GM18858 (cell line): ENCODE results near the gene ZNF737.
"Not testable (repeated sequence)": the region's sequence is repeated elsewhere in the genome, so short reads cannot be mapped to it uniquely, and the experiment has no call there.

Source experiments
- ATAC-seq: cut with Tn5 transposase; IDR thresholded peaks from one replicate; pipeline ENCODE4 v1.9.1; 2021; ENCODE audit not compliant: unreplicated experiment

Gene ZNF737

DNA sequence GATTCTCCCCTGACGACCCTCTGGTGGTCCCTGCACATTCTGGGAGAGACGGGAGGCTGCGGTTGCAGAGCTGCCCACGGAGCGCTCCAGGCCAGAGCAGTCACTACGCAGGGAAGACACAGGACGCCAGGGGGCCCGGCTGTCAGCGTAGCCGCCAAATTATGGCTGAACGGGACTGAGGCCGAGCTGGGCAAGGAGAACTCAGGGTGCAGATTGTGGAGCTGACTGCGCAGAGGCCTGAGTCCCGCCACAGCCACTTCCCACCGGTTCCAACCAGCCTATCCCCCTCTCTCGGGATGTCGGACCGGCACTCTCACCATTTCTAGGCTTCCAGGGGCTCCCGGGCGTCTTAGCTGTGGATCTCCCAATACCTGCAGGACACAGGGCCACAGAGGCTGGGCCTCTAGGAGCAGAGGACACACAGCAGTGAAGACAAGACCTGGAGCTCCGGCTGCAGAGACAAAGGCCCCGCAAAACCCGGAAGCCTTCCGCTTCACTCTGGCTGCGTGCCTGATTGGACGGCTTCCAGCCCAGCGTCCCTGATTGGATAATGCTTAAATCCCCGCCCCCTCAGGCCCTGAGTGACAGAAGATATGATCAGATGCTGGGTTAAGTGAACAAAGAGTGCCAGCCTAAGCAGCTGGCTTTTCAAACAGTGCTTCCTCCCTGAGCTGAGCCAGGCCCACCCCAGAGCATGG, at the start of gene ZNF737:
Gene ZNF737 (minus strand): TSS at position 461 of the 698 bp plus-strand sequence. CDS start 141 bp downstream, at position 320.
- ATAC-seq = peak; percentile 88

GRCh38 chr19:20614971-20615370, 49.4 kb upstream of the ZNF737 start:
- not testable (repeated sequence) for ATAC-seq

GRCh38 chr19:20612711-20613316, 47.2 kb upstream of the ZNF737 start:
- no peak for ATAC-seq

- no peak for ATAC-seq
Measured at GRCh38 chr19:20611866-20612265, 46.3 kb upstream of the ZNF737 start.

DNA sequence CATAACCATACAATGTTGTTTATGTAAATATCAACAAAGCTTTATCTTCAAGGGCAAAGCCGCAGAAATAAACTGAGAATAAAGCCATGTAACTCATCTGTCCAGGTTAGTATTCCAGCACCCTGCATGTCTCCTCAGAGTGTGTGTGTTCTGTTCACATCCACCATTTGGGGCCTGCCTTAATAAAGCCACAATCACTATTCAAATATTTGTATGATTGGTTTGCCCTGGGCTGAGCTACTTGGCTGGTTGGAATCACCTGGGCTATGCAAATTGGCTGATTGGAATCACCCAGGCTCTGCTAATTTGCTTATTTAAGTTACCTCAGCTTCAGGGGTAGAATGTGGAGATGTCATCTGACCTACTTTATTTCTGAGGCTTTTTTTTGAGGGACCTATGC, 42.4 kb upstream of the ZNF737 start:
- no peak for ATAC-seq

GRCh38 chr19:20558571-20558970, 7.0 kb downstream of the ZNF737 start:
- no peak for ATAC-seq

DNA sequence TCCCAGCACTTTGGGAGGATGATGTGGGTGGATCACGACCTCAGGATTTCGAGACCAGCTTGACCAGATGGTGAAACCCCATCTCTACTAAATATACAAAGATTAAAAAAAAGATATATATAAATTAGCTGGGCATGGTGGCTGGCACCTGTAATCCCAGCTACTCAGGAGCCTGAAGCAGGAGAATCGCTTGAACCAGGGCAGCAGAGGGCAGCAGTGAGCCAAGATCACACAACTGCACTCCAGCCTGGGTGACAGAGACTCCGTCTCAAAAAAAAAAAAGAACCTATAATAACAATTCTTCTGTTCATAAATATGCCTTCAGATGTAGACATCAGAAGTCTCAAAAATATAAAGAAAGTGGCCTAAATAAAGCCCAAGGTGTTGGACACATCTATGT, 7.6 kb downstream of the ZNF737 start:
- ATAC-seq = no peak

DNA sequence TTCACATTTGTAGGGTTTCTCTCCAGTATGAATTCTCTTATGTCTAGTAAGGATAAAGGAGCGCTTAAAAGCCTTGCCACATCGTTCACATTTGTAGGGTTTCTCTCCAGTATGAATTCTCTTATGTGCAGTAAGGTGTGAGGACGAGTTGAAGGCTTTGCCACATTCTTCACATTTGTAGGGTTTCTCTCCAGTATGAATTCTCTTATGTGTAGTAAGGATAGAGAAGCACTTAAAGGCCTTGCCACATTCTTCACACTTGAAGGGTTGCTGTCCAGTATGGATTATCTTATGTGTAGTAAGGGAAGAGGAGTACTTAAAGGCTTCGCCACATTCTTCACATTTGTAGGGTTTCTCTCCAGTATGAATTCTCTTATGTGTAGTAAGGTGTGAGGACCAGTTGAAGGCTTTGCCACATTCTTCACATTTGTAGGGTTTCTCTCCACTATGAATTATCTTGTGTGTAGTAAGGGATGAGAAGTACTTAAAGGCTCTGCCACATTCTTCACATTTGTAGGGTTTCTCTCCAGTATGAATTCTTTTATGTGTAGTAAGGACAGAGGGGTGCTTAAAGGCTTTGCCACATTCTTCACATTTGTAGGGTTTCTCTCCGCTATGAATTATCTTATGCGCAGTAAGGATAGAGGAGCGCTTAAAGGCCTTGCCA, 20.8 kb downstream of the ZNF737 start:
- not testable (repeated sequence) for ATAC-seq

DNA sequence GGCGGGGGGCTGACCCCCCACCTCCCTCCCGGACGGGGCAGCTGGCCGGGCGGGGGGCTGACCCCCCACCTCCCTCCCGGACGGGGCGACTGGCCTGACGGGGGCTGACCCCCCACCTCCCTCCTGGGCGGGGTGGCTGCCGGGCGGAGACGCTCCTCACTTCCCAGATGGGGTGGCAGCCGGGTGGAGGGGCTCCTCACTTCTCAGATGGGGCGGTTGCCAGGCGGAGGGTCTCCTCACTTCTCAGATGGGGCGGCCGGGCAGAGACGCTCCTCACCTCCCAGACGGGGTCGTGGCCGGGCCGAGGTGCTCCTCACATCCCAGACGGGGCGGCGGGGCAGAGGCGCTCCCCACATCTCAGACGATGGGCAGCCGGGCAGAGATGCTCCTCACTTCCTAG, 35.3 kb downstream of the ZNF737 start:
- ATAC-seq = not testable (repeated sequence)

GRCh38 chr19:20513189-20513904, 52.2 kb downstream of the ZNF737 start:
- no peak for ATAC-seq

- ATAC-seq = no peak
Measured at GRCh38 chr19:20503476-20503875, 62.1 kb downstream of the ZNF737 start.
